HG03460 (cell line): ENCODE measurements around the gene MYB.

Source experiments
- ATAC-seq: cut with Tn5 transposase; IDR thresholded peaks from one replicate; pipeline ENCODE4 v1.9.1; 2021; ENCODE audit not compliant: unreplicated experiment

Gene MYB

DNA sequence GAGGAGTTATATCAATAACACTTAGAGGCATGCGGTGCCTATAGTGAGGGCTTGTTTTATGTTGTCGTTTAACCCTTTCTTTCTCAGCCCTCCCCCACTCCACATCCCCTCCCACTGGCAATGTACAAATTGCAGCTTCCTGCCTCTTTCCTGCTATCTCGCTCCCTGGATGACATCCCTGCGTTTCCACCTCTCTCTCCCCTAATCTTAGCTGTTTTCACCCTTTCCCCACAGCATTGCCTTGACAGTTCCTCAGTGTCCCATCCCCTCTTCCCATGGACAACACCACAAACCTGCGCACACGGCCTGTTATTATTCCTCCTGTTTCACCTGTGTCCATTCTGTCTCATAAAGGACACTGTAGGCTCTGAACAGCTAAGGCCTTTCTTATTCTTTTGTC, 34.5 kb downstream of the MYB start:
- no peak for ATAC-seq

DNA sequence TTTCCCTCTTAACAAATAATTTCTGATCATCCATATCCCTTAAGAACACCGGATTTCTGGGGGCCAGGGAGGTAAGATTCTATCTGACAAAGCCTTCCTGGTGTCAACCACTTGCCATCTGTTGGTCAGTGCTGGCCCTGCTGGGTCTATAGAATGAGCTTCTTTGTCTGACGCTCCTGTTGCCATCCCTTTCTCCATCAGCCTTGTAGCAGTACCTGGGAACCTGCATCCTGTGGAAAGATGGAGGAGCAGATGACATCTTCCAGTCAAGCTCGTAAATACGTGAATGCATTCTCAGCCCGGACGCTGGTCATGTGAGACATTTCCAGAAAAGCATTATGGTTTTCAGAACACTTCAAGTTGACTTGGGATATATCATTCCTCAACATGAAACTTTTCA, 36.6 kb downstream of the MYB start:
- ATAC-seq: no peak

DNA sequence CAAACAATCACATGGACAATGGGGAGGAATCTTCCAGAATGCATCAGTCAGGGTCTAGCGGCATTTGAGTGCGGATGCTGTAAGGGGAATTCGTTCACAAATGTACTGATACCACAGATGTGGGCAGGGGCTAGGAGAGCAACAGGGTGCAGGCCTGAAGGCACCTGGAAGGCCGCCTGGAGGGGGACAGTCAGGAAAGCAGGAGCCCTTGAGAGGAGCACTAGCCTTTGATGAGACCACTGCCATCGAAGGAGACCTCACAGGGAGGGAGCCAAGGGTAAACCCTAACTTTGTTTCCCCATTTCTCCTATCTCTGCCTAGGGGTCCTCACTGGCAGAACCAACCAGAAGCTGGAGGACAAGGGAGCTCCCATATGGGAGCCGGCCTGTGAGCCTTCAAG, 38.2 kb downstream of the MYB start:
- ATAC-seq: no peak

DNA sequence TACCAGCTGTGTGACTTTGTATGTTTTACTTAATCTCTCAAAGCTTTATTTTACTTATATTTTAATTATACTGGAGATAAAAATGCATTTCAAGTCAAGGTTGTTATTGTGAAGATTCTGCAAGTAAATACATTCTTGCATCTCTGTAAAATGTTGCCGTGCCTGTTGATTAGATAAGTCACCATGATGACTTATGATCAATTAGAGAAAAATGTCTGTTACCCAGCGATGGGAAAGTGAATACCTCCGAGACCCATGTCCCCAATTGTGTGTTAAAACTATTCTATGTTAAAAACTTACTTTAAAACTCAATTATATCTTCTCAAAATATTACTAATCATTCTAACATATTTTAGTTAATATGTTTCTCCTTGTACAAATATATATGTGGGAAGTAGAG, 39.9 kb downstream of the MYB start:
- ATAC-seq: no peak

DNA sequence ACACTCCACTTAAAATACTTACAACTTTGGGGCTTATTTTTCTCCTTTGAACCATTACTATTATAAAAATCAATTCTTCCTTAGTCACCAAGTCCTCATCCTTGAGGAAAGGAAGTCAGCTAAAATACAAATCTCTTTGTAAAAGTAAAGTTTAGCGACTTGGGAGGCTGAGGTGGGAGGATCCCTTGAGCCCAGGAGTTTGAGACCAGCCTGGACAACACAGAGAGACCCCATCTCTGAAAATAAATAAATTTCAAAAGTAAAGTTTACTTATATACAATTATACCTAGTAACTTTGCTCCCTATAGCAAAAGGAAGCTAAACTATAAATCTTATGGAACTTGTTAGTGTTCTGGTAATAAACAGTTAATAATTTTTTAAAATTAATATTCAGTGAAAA, 40.4 kb downstream of the MYB start:
- no peak for ATAC-seq

DNA sequence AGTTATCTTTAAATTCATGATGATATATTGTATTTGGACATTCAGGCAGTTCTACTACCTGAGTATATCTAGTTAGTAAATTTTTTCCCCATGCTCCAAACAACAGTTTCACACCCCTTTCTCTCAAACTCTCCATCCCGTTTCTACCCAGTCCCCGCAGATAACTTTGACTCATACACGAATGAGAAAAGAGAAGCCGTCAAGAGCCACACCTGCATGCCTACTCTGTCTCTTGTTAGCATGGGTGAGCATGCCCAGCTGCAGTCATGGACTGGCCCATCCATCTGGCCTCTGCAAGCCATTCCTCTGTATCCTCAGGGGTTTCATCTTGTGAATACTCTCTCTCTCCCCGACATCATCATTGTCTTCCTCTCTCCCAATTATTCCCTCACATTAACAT, 41.5 kb downstream of the MYB start:
- ATAC-seq: no peak

DNA sequence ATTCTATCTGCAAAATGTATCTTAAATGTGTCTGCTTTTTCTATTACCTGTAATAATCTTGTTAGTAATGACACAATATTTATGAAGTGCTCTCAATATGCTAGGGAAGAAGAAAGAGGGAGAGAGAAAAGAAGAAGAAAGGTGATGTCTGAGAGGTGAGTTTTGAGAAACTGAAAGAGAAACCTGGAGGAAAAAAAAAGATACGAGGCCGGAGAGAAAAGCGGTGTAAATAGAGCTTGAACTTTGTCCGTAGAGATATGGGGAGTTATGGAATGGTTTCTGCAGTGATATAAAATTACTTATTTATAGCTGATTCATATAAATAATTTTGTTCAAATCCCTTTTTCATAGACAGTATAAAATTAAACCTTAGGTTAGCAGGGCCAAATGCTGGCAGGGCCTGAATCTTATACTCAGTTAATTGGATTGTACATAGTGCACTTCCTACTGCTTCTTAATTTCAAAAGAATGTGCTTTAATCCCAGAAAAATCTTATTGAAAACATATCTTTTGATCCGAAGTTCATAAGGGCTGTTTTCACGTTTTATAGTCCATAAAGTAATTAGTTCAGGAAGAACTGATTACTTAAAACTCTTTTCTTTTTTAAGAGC, 43.0 kb downstream of the MYB start:
- ATAC-seq: no peak

DNA sequence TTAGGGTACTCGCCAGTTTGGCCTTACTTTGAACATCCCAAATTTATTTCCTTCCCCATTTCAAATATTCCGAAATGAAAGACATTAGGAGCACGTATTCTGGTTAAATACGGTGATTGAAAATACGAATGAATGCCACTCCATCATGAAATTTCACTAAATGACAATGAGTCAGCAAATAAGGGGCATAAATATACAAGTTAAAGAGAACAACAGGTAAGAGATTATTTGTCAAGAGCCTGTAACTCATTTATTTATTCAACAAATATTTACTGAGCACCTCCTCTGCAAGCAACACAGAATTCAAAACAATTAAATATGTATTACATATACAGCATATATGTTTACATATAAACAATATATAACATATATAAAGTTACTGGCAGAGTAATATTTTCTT, 44.8 kb downstream of the MYB start:
- ATAC-seq: no peak

DNA sequence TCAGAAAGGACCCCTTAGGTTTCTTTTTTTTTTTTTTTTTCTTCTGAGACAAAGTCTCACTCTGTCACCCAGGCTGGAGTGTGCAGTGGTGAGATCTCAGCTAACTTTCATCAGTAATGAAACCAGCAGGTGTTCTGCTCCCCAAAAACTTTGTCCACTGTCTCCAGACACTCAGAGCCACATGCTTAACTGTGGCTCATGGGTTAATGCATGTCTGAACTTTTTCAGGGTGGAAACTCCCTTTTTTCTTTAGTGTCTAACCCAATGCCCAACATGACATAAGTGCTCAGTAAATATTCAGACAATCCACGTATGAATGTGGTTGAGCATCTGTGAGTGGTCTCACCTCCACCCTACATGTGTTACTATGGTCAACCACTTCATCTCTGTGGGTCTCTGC, 45.4 kb downstream of the MYB start:
- peak; percentile 75 for ATAC-seq

DNA sequence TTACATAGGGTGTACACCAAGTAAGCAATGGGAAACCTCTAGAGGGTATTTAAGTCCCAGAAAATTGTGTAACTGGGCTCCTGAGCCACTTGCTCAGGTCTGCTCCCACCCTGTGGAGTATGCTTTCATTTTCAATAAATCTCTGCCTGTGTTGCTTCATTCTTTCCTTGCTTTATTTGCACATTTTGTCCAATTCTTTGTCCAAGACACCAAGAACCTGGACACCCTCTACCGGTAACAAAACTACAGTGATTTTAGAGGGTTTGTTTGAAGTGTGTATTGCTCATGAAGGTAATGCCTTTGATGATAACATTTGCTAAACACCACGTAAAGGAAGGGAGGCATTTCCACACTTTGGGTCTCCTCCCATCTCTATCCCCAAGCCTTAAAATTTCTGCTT, 46.2 kb downstream of the MYB start:
- ATAC-seq: no peak

DNA sequence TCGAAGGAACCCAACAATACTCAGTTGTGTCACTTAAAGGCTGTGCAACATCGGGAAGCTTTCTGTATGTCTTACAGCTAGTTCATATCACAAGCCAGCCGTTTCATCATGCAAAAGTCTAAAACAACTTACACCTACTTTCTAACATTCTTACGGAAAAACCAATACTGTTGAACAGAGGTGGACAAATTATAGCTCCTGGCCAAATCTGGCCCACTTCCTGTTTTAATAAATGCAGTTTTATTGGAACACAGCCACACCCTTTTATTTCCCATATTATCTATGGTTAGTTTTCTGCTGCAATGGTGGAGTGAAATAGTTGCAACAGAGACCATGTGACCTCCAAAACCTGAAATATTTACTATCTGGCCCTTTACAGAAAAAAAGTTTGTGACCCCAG, 46.6 kb downstream of the MYB start:
- ATAC-seq: no peak

DNA sequence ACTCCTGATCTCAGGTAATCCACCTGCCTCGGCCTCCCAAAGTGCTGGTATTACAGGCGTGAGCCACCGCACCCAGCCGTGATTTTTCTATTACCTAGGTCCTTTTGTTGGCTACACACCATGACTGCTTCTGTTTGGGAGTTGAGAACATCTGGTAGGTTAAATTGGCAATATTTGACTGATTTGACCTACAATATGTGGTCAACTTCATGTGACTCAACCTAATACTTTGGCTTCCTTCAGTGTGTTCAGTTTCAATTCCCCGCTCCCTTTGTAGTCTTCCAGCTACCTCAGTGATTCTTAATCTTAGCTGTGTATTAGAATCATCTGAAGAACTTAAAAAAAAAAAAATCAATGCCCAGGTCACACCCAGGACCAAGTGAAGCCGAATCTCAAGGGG, 47.4 kb downstream of the MYB start:
- peak; percentile 33 for ATAC-seq

DNA sequence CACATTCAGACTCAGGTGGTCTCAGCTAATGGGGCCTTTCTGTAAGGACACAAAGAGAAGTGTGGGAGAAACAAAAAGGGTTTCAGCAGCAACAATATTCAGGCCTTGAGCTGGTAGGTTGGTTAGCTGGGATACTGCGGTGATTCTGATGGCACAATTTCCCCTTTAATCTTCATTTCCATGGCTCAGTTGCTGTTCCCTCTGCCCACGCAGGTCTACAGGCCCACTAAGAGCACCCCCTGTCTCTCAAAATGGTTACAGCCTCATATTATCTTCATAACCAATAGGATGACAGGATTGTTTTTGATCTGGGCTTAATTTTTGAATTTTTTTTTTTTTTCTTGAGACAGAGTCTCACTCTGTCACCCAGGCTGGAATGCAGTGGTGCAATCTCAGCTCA, 48.9 kb downstream of the MYB start:
- no peak for ATAC-seq

DNA sequence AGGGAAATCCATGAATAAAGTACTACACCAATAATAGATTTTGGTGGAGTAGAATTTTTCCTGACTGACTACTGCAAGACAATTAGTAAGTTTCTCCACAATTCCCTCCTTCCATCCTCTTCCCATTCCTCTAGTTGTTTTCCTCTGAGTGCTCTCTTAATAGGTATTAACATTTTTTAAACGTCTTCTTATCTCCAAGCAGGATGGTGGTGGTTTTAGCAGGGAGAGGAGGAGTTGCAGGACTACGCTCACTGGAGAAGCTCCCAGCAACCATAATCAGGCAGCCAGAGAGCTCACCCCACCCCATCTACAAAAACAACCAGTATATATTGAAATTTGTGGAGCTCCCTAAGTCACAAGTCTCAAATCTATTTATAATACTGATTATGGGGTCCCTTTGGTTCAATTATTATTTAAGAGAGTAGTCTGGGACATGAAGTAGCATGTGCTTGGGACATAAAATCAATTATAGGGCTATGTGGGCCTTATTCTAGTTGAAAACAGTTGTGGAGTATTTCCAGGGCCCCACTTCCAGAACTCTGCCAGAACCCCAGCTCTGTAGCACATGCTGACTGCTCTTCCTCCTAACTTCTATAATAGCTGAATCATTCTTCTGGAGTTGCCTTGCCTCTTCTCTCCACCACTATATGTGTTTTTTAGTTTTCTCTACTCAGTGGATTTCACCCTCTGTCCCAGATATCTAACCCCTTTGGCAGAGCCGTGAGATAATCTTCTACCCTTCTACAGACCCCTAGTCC, 49.8 kb downstream of the MYB start:
- ATAC-seq: no peak

DNA sequence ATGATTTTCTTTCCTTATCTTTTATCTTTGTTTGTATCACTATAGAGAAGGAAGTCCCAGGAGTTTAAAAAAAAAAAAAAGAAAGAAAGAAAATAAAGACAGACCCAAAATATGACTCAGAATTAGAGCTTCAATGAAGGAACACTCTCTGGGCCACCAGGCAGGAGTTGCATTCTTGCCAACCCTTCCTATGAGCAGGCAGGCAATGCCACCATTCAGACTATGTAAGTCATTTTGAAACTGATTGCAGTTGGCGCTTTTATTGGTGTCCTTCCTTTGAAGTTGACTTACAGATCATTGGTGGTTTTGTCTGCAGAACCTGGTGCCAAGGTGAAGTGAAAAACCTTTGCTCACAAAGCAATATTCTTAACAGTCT, 50.3 kb downstream of the MYB start:
- ATAC-seq: peak; percentile 43

DNA sequence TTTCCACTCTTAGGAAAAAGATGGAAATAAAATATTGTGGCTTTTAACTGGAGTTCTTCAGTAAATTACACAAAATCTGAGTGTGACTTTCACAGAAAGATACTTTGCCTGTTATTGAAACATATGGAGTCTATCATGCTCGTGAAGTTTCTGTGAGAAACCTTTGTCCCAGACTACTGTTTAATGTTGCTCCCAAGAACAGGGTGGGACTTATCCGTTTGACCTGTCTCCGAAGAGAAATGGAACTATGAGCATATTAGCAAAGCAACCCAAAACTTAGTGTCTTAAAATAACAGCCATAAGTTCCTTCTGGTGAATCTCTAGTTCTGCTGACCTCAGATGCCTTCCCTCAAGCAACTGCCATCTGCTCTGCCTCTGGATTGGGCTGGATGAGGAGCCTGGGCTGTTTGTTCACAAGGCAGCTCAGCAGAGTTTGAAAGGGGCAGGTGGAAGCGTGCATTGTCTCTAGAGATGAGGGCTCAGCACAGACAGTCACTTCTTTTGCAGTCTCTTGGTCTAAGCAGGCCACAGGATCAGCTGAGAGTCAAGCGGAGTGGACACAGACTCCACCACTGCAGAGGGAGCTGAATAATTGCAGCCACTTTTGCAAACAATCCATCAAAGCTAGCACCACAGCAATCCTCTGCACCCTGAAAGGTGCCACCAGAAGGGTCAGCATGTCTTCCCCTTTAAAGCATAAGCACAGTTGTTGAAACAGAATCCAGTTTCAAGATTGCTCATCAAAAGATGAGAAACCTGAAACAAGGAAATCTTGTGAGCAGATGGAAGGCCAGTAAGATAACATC, 52.8 kb downstream of the MYB start:
- ATAC-seq: peak; percentile 45

DNA sequence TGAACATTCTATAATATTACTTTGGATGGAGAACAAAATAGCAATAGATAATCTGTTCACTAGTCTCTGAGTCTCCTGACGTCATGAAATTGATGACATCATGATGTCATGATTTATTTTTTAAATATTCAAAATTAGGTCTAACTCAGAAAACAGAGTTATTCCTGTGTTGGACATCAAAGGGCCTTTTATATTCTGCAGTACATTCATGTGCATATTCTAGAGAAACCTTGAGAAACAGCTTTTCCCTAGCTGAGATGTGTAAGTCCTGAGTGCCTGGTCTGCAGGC, 53.3 kb downstream of the MYB start:
- no peak for ATAC-seq

DNA sequence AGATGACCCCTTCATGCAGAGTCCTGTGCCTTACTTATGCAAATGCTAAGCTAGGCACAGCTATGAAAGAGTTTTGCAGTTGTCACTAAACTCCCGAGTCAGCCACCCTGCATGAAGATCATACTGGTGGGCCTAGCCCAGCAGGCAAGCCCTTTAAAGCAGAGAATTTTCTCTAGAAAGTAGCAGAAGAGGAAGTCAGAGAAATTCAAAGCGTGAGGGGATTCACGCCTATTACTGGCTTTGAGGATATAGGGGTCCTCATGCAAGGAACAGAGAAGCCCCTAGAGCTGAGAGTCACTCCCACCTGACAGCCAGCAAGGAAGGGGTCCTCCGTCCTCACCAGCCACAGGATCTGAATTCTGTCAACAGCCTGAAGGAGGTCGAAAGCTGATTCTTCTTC, 54.6 kb downstream of the MYB start:
- no peak for ATAC-seq

DNA sequence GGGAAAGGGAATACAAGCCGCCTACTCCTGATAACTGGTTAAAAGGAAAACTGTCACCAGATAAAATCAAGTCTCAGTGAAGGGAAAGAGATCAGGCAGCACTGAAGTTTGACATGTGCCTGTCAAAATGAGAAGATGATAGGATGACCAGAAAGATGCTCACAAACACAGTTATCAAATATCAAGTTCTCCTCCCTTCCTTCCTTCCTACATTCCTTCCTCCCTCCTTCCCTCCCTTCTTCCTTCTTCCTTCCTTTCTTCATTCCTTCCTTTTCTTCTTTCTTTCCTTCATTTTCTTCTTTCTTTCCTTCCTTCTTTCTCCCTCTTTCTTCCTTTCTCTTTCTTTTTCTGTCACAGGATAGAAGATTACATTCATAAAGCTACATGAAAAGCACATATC, 55.2 kb downstream of the MYB start:
- no peak for ATAC-seq

DNA sequence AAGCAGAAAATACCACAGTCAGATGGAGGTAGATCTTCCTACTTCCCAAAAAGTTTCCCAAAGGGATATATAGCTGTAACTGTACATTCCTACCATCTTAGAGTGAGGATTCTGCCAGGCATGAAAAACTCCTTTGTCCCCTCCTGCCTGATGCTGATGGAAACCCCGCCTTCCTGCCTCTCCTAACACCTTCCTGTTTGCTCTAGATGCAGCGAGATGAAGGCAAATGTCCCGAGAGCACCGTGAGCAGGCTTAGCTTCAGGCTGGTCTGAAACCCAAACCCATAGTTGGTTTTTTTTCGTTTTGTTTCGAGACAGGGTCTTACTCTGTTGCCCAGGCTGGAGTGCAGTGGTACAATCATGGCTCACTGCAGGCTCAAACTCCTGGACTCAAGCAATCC, 55.6 kb downstream of the MYB start:
- no peak for ATAC-seq

DNA sequence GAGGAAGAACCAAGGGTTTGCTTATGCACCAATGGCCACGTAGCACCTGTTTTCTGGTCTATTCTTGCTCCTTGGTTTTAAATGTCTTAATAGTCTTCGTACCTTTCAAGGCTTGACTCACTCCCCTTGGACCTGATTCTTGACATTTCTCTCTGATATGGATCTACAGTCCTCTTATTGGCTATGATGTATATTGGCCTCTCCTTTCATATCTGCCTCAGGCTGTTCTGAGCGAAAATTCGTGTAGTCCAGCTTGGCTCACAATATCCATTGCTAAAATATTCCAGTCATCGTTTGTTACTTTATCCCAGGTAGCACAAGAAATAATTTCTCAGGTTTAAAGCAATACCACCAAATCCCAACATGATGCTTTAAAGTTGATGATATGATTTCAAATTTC, 59.6 kb downstream of the MYB start:
- no peak for ATAC-seq
